GM12878 (cell line): ENCODE results near the gene RTCA. TPM values are rescaled to one million over a fixed set of nuclear protein-coding genes. Genes with fewer than 3 reads are reported as not detected.

Experiments
- ATAC-seq: fragments of 200-7000 bp; cut with Tn5 transposase; 3 replicates; pipeline ENCODE4 v1.9.1; 2020; ENCODE audit warnings: mild to moderate bottlenecking, moderate library complexity
- BruUV-seq: library from RNA; stranded (reverse); fragments of 400-500 nt; replicated peaks from 2 replicates; lab custom pipeline; 2021; lab: Mats Ljungman, UMichigan
- CTCF ChIA-PET: fragments of 300-600 bp; sonication (Branson Sonifier 250); formaldehyde crosslinking; extraction: SDS; loops from one replicate; lab custom pipeline; 2021; ENCODE audit warnings: inconsistent platforms; lab: Yijun Ruan, JAX
- POLR2A ChIA-PET: fragments of 350-600 bp; formaldehyde crosslinking; extraction: SDS; loops from one replicate; lab custom pipeline; 2021; ENCODE audit warnings: inconsistent platforms; lab: Charles Lee
- RAD21 ChIA-PET: fragments of 300-600 bp; sonication (Branson Sonifier 250); formaldehyde crosslinking; loops from one replicate; lab custom pipeline; 2023; ENCODE audit warnings: antibody characterized with exemption; ENCODE audit not compliant: unreplicated experiment; lab: Charles Lee
- SMC1A ChIA-PET: fragments of 300-600 bp; sonication (Branson Sonifier 250); formaldehyde crosslinking; loops from one replicate; lab custom pipeline; 2023; ENCODE audit not compliant: unreplicated experiment, uncharacterized antibody; lab: Charles Lee
- DNase-seq: peaks from one replicate; pipeline ENCODE4 v3.0.0-alpha.2; 2011; ENCODE audit warnings: low read depth, low spot score
- FAIRE-seq: peaks from 3 replicates; lab custom pipeline; 2011; peaks lifted over from hg19 to GRCh38; lab: Jason Lieb, UNC
- H2AFZ ChIP-seq: 2 replicates; pipeline ENCODE4 v1.6.0; 2011; ENCODE audit warnings: low read depth, low read length, control low read depth; ENCODE audit not compliant: control insufficient read depth
- H3K27ac ChIP-seq: 2 replicates; pipeline ENCODE4 v1.5.1; 2011; ENCODE audit warnings: control low read depth; ENCODE audit not compliant: control insufficient read depth, insufficient read depth
- H3K27me3 ChIP-seq, 2 experiments: replicated peaks in 1 of 2; 2 replicates each; pipeline versions ENCODE4 v1.6.0 to v1.6.1; 2011; ENCODE audit warnings: low read length in 1 of 2; ENCODE audit not compliant: control insufficient read depth in 2 of 2, insufficient read depth in 2 of 2
- H3K36me3 ChIP-seq, 2 experiments: 2 replicates each; pipeline ENCODE4 v1.5.1; 2011; ENCODE audit warnings: low read length in 1 of 2; ENCODE audit not compliant: control insufficient read depth in 2 of 2, insufficient read depth in 2 of 2
- H3K4me1 ChIP-seq: 2 replicates; pipeline ENCODE4 v1.6.1; 2011; ENCODE audit warnings: mild to moderate bottlenecking, low read length, moderate library complexity, mixed read lengths; ENCODE audit not compliant: control insufficient read depth, insufficient read depth
- H3K4me2 ChIP-seq: 2 replicates; pipeline ENCODE4 v1.6.0; 2011; ENCODE audit warnings: control low read depth; ENCODE audit not compliant: control insufficient read depth, insufficient read depth
- H3K4me3 ChIP-seq: fragments of 200-600 bp; sonication (generic); 2 replicates; pipeline ENCODE4 v1.5.1; 2016
- H3K79me2 ChIP-seq: 2 replicates; pipeline ENCODE4 v1.6.0; 2011; ENCODE audit warnings: low read length; ENCODE audit not compliant: control insufficient read depth, insufficient read depth
- H3K9ac ChIP-seq: 2 replicates; pipeline ENCODE4 v1.8.0; 2011; ENCODE audit warnings: low read length, control low read depth, mixed read lengths; ENCODE audit not compliant: control insufficient read depth, insufficient read depth
- H3K9me3 ChIP-seq: replicated peaks from 3 replicates; pipeline ENCODE4 v1.5.1; 2011; ENCODE audit warnings: mild to moderate bottlenecking, low read length; ENCODE audit not compliant: control insufficient read depth, insufficient read depth
- H4K20me1 ChIP-seq: 2 replicates; pipeline ENCODE4 v1.6.0; 2011; ENCODE audit not compliant: control insufficient read depth, insufficient read depth
- CEBPB ChIP-seq, 2 experiments: fragments of 150-350 bp in 1 of 2; IDR thresholded peaks; 2 replicates each; pipeline ENCODE4 v1.6.1; 2012 to 2014; ENCODE audit warnings: low read depth in 2 of 2, low read length in 2 of 2, borderline replicate concordance in 1 of 2, inconsistent platforms in 1 of 2
- MYC ChIP-seq: IDR thresholded peaks from 2 replicates; pipeline ENCODE4 v1.6.1; 2011; ENCODE audit warnings: mild to moderate bottlenecking, low read length, moderate library complexity, inconsistent platforms; ENCODE audit not compliant: insufficient read depth, insufficient replicate concordance, insufficient read length, severe bottlenecking
- NFYB ChIP-seq: IDR thresholded peaks from 2 replicates; pipeline ENCODE4 v1.6.1; 2011; ENCODE audit warnings: low read depth, mild to moderate bottlenecking, low read length, improper control_type of control experiment, moderate library complexity; ENCODE audit not compliant: insufficient read depth
- SIN3A ChIP-seq: IDR thresholded peaks from 2 replicates; pipeline ENCODE4 v1.6.1; 2012; ENCODE audit warnings: low read depth, low read length, improper control_type of control experiment
- TCF3 ChIP-seq: IDR thresholded peaks from 2 replicates; pipeline ENCODE4 v1.6.1; 2012; ENCODE audit warnings: low read depth, mild to moderate bottlenecking, low read length, borderline replicate concordance; ENCODE audit not compliant: insufficient read depth
- WGBS: methylation state at CpG from one replicate; pipeline ENCODE4 v1.1.6; 2016; ENCODE audit warnings: low lambda C conversion rate; ENCODE audit not compliant: insufficient replicate concordance, insufficient coverage; ENCODE audit errors: missing lambda C conversion rate; 5-methylcytosine and 5-hydroxymethylcytosine counted together
- in situ Hi-C: fragments of 300-500 bp; cut with MboI; formaldehyde crosslinking; loops from 9 replicates; pipeline ENCODE4 v1.14.3; 2018; ENCODE audit warnings: mixed read lengths
- intact Hi-C: fragments of 100-400 bp; cut with micrococcal nuclease; formaldehyde crosslinking; loops from one replicate; pipeline ENCODE4 v1.14.2; 2022; ENCODE audit not compliant: unreplicated experiment
- polyA plus RNA-seq, 11 experiments: library from polyadenylated mRNA; depleted of rRNA in 4 of 11; unstranded in 6 of 11; stranded (reverse) in 5 of 11; fragments of >200 nt; fragmentation: Nextera tagmentation in 4 of 11; fragmentation: Illumina TruSeq in 1 of 11; extraction: Ambion mirVana in 4 of 11; extraction: Trizol in 1 of 11; gene quantifications; 1 replicate in 1 of 11; 2 replicates in 10 of 11; pipeline versions ENCODE4 v1.2.1 to v1.2.3, GENCODE V29; 2011 to 2016; ENCODE audit warnings: inconsistent platforms in 2 of 11, missing spikeins in 2 of 11, low read depth in 1 of 11
- total RNA-seq, 4 experiments: library from RNA; depleted of rRNA in 3 of 4; stranded (reverse); fragments of >200 nt in 3 of 4; fragmentation: Illumina TruSeq in 1 of 4; extraction: Trizol in 1 of 4; gene quantifications; 2 replicates each; pipeline versions ENCODE4 v1.2.1 to v1.2.3, GENCODE V29; 2013 to 2021
- TF ChIP-seq, protein P1 (sequence below): IDR thresholded peaks from 2 replicates; pipeline ENCODE4 v1.6.1; 2011; ENCODE audit warnings: low read depth, low read length, improper control_type of control experiment, borderline replicate concordance
- TF ChIP-seq, protein P2 (sequence below): IDR thresholded peaks from 2 replicates; pipeline ENCODE4 v1.6.1; 2012; ENCODE audit warnings: low read depth, low read length, improper control_type of control experiment

Gene RTCA
- total and polyA plus RNA-seq, 10 of the 15 experiments (the other 5 are each of a cell fraction or from before 2014, with no cell fraction given): 10.3 to 63.5 (median 37.3) TPM

DNA sequence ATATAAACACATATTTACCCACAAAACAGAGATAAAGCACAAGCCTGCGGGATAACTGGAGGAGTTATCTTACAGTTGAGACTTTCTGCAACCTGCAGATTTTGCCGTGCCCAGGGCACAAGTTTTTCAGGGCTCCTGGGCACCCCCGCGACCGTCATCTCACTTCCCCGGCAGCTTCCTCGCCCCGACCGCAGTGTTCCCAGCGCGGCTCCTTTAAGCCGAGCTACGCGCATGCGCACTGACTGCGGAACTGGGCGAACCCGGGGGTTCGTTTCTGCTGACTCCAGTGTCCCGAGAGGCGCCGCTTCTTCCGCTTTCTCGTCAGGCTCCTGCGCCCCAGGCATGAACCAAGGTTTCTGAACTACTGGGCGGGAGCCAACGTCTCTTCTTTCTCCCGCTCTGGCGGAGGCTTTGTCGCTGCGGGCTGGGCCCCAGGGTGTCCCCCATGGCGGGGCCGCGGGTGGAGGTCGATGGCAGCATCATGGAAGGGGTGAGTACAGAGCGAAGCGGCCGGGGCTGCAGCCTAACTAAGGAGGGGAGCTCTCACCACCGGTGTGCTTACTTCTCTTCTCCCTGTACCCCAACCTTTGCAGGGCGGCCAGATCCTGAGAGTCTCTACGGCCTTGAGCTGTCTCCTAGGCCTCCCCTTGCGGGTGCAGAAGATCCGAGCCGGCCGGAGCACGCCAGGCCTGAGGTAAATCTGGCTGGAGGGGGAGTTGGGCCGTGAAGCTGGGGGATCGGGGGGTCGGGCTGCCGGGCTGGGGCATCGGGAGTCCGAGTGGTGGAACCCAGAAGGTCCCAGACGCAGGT lies at the start of gene RTCA (continued):
- TF ChIP-seq CEBPB (IDR thresholded peaks at IDR 0.05; ENCODE audit: borderline replicate concordance in 1 of 2, low read depth in 2 of 2, low read length in 2 of 2) (no peak), NFYB (no peak), TCF3 (no peak), SIN3A (no peak)
- TF ChIP-seq, protein P1, sequence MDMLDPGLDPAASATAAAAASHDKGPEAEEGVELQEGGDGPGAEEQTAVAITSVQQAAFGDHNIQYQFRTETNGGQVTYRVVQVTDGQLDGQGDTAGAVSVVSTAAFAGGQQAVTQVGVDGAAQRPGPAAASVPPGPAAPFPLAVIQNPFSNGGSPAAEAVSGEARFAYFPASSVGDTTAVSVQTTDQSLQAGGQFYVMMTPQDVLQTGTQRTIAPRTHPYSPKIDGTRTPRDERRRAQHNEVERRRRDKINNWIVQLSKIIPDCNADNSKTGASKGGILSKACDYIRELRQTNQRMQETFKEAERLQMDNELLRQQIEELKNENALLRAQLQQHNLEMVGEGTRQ: no peak
- TF ChIP-seq, protein P2, sequence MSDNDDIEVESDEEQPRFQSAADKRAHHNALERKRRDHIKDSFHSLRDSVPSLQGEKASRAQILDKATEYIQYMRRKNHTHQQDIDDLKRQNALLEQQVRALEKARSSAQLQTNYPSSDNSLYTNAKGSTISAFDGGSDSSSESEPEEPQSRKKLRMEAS: no peak

DNA sequence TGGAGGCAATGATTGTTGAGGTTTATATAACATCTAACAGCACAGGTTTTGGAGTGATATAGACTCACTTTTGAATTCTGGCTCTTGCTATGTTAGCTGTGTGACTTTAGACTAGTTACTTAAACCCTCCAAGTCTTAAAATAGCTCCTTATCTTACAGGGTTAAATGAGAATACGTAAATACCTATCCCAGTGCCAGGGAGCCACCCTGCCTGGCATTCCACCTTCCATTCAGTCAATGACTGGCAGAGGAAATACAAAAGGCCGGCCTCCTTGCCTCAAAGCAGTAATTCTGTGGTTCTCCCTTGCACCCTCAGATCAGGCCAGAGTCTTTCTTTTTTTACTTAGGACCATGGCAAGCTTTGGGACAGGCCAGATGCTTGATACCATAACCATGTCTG lies 48.2 kb upstream of the RTCA start:
- no peak overlapping the region for H2AFZ ChIP-seq
- BruUV-seq: no TSS peak
- no peak for DNase-seq
- POLR2A ChIA-PET: no interaction called here
- H3K36me3 ChIP-seq: peaks cover 0 to 4% of the 10 kb centered on the region in 2 experiments; a peak in 1 of 4 replicates
- no peaks in the 10 kb centered on the region for H3K9me3 ChIP-seq
- no peak for FAIRE-seq
- no peaks in the 10 kb centered on the region for H3K79me2 ChIP-seq
- no peaks in the 10 kb centered on the region for H3K27me3 ChIP-seq
- no peaks in the 10 kb centered on the region for H4K20me1 ChIP-seq
- TF ChIP-seq SIN3A: no peak
- TF ChIP-seq MYC: no peak
- H3K4me2 ChIP-seq: no peak overlapping the region
- H3K4me1 ChIP-seq: no peaks in the 10 kb centered on the region
- RAD21 ChIA-PET: no interaction called here
- SMC1A ChIA-PET: no interaction called here
- H3K27ac ChIP-seq: no peak overlapping the region
- intact Hi-C loops: loop anchor here (1.0 kb wide), 1 partner anchor 10 kb away; no protein-coding TSS in a partner anchor
- 96% methylated on average over 2 of the region's 2 CpGs for WGBS
- no peak overlapping the region for H3K4me3 ChIP-seq
- no peak overlapping the region for H3K9ac ChIP-seq
- CTCF ChIA-PET: interaction anchor here (1.3 kb wide), 1 partner anchor 16 kb away, joined by 3 read pairs; no protein-coding TSS in a partner anchor
- ATAC-seq: no peak
- in situ Hi-C loops: no loop called here
